Measurements from ENCODE around the gene SLC28A1.
"Not testable (repeated sequence)": the region's sequence is repeated elsewhere in the genome, so short reads cannot be mapped to it uniquely, and the experiment has no call there.

The SLC28A1 gene

GRCh38 chr15:84983711-84984110, 99.2 kb downstream of the SLC28A1 start:
- Mint-ChIP-seq H3K27ac (peak overlapping the region; percentile 19), H3K4me3 (peak overlapping the region; percentile 93), H3K4me1 (ENCODE audit: low read depth) (peaks cover 61% of the 10 kb centered on the region), H3K9me3 (ENCODE audit: low read depth) (no peaks in the 10 kb centered on the region), H3K27me3 (no peaks in the 10 kb centered on the region), H3K36me3 (no peaks in the 10 kb centered on the region)

DNA sequence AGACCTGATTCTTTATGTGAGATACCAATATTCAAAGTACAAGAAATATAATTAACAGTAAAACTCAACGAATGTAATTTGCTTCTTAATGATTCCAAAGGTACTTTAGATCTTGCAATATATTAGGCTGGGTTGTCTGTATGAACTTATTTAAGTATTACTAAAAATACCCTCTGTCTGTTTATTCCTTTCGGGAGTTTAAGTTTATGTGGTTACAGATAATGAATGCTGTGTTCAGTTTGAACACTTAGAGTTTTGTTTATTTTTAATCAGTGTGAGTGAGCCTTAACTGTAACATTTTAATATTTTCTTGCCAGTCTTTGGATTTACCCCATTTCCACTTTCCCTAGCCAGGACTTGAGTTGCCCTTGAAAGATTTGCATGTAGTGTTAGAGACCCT, 100.7 kb downstream of the SLC28A1 start:
- peaks cover 2% of the 10 kb centered on the region for H3K36me3 Mint-ChIP-seq
- peak overlapping the region; percentile 74 for H3K27ac Mint-ChIP-seq
- no peaks in the 10 kb centered on the region for H3K9me3 Mint-ChIP-seq (ENCODE audit: low read depth)
- no peak overlapping the region for H3K4me3 Mint-ChIP-seq
- peaks cover 68% of the 10 kb centered on the region for H3K4me1 Mint-ChIP-seq (ENCODE audit: low read depth)
- H3K27me3 Mint-ChIP-seq: no peaks in the 10 kb centered on the region

- H3K27me3 Mint-ChIP-seq; H3K4me3 Mint-ChIP-seq; H3K9me3 Mint-ChIP-seq (ENCODE audit: low read depth); H3K27ac Mint-ChIP-seq; H3K36me3 Mint-ChIP-seq: not testable (repeated sequence)
- peaks cover 89% of the 10 kb centered on the region for H3K4me1 Mint-ChIP-seq (ENCODE audit: low read depth)
Observed at GRCh38 chr15:84987351-84987750, 102.9 kb downstream of the SLC28A1 start.

GRCh38 chr15:84987949-84988624, 103.6 kb downstream of the SLC28A1 start:
- peaks cover 2% of the 10 kb centered on the region for H3K36me3 Mint-ChIP-seq
- peaks cover 88% of the 10 kb centered on the region for H3K4me1 Mint-ChIP-seq (ENCODE audit: low read depth)
- H3K27me3 Mint-ChIP-seq: no peaks in the 10 kb centered on the region
- peak overlapping the region; percentile 76 for H3K27ac Mint-ChIP-seq
- no peaks in the 10 kb centered on the region for H3K9me3 Mint-ChIP-seq (ENCODE audit: low read depth)
- H3K4me3 Mint-ChIP-seq: peak overlapping the region; percentile 62

DNA sequence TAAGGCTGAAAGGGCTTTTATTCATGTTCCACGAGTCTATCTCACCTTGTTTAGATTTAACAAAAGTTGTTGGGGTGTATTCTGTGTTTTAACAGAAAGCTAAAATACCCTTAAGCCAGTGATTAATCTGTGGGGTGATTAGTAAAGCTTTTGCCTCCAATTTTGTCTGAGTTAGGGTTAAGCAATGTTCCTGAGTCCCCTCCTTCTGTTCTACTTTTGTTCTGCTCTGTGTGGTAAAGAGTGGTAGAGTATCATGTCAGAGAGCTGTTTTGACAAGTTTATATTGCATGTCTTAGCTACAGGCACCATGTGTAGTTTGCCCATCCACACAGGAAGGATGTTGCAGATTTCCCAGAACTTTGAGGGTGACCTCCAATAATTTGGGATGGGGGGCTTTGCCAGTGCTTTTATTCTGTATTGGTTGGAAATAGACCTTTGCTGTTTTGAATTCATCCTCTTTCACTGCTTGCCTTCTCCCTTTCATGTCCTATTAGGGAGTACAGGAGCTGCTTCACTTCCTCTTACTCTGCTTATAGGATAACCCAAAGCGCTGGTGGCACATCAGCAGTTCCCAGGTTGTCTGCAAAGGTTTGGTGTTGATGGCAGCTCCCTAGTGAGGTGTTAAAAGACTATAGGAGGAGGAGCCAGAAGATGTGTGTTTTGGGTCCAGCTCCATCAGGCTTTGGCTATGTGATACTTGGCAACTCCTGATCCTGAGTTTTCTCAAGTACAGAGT, 104.6 kb downstream of the SLC28A1 start:
- H3K27me3 Mint-ChIP-seq: no peaks in the 10 kb centered on the region
- peaks cover 2% of the 10 kb centered on the region for H3K36me3 Mint-ChIP-seq
- peak overlapping the region; percentile 4 for H3K4me3 Mint-ChIP-seq
- peak overlapping the region; percentile 76 for H3K27ac Mint-ChIP-seq
- no peaks in the 10 kb centered on the region for H3K9me3 Mint-ChIP-seq (ENCODE audit: low read depth)
- peaks cover 82% of the 10 kb centered on the region for H3K4me1 Mint-ChIP-seq (ENCODE audit: low read depth)

GRCh38 chr15:84990507-84990906, 106.0 kb downstream of the SLC28A1 start:
- H3K27ac Mint-ChIP-seq: no peak overlapping the region
- H3K36me3 Mint-ChIP-seq: peaks cover 2% of the 10 kb centered on the region
- H3K27me3 Mint-ChIP-seq: no peaks in the 10 kb centered on the region
- peaks cover 77% of the 10 kb centered on the region for H3K4me1 Mint-ChIP-seq (ENCODE audit: low read depth)
- no peaks in the 10 kb centered on the region for H3K9me3 Mint-ChIP-seq (ENCODE audit: low read depth)
- H3K4me3 Mint-ChIP-seq: no peak overlapping the region

DNA sequence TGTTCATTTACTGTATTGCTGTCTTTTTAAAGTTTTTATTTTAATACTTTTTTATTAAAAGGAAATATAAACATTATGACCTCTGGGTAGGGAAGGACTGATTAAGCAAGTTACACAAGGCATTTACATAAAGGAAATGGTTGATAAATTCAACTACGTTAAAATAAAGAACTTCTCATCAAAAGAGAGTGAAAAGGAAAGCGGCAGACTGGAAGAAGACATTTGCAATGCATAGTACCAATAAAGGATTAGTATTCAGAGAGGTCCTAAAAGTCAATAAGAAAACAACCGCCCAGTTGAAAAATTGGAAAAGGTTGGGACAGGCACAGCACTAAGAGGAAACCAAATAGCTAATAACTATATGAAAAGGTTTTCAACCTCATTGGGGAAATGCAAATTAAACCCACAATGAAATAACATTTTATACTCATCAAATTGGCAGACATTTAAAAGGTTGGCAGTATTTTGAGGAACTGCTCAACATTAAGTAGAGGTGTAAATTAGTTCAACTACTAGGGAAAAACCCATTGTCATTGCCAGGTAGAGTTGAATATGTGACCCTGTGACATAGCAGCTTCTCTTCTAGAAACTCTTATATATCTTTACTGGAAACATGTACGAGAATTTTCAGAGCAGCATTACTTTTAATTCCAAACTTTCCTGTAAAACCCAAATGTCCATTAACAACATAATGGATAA, 106.7 kb downstream of the SLC28A1 start:
- Mint-ChIP-seq H3K4me1 (ENCODE audit: low read depth) (peaks cover 74% of the 10 kb centered on the region), H3K9me3 (ENCODE audit: low read depth) (no peaks in the 10 kb centered on the region), H3K36me3 (peaks cover 2% of the 10 kb centered on the region), H3K4me3 (peak overlapping the region; percentile 53), H3K27ac (peak overlapping the region; percentile 2), H3K27me3 (no peaks in the 10 kb centered on the region)

- H3K4me3 Mint-ChIP-seq: peak overlapping the region; percentile 68
- H3K36me3 Mint-ChIP-seq: peaks cover 2% of the 10 kb centered on the region
- no peaks in the 10 kb centered on the region for H3K27me3 Mint-ChIP-seq
- peak overlapping the region; percentile 67 for H3K27ac Mint-ChIP-seq
- no peaks in the 10 kb centered on the region for H3K9me3 Mint-ChIP-seq (ENCODE audit: low read depth)
- H3K4me1 Mint-ChIP-seq (ENCODE audit: low read depth): peaks cover 63% of the 10 kb centered on the region
Observed at GRCh38 chr15:84992157-84992944, 107.9 kb downstream of the SLC28A1 start.

Data from activated naive CD8-positive, alpha-beta T cell (primary cell).